HepG2 (cell line): ENCODE measurements around the gene ANKRD30A. TPM values are rescaled to one million over a fixed set of nuclear protein-coding genes. Genes with fewer than 3 reads are reported as not detected.

Experiments used
- ATAC-seq: fragments of 200-7000 bp; cut with Tn5 transposase; 3 replicates; pipeline ENCODE4 v1.9.1; 2020; ENCODE audit warnings: mild to moderate bottlenecking, moderate library complexity
- BruUV-seq: library from RNA; stranded (reverse); fragments of 400-500 nt; replicated peaks from 2 replicates; lab custom pipeline; 2021; lab: Mats Ljungman, UMichigan
- CTCF ChIA-PET: fragments of 300-600 bp; formaldehyde crosslinking; extraction: SDS; loops from one replicate; lab custom pipeline; 2021; ENCODE audit warnings: low total read pairs, inconsistent platforms, low intra/inter-chr PET ratio; lab: Yijun Ruan, JAX
- POLR2A ChIA-PET: fragments of 350-600 bp; sonication (Branson Sonifier 250); formaldehyde crosslinking; loops from one replicate; lab custom pipeline; 2020; ENCODE audit warnings: antibody characterized with exemption, inconsistent platforms; lab: Yijun Ruan, JAX
- DNase-seq: peaks from one replicate; pipeline ENCODE4 v3.0.0-alpha.2; 2015; ENCODE audit warnings: low spot score
- FAIRE-seq: peaks from 3 replicates; lab custom pipeline; 2011; peaks lifted over from hg19 to GRCh38; lab: Jason Lieb, UNC
- H2AFZ ChIP-seq: one replicate; pipeline ENCODE4 v1.6.1; 2011; ENCODE audit warnings: low read length, inconsistent platforms
- H3K27ac ChIP-seq: fragments of 300-600 bp; 3 replicates; pipeline ENCODE4 v1.8.0; 2011; ENCODE audit warnings: mixed run types, mild to moderate bottlenecking, mixed read lengths, low read length, inconsistent platforms; ENCODE audit not compliant: insufficient read depth; ENCODE audit errors: extremely low read length
- H3K27me3 ChIP-seq, 2 experiments: fragments of 200-600 bp in 1 of 2; 2 replicates in 1 of 2; 3 replicates in 1 of 2; pipeline versions ENCODE4 v1.6.0 to v1.8.0; 2011; ENCODE audit warnings: low read length in 2 of 2, mild to moderate bottlenecking in 2 of 2, moderate library complexity in 2 of 2, inconsistent platforms in 1 of 2; ENCODE audit not compliant: insufficient read depth in 2 of 2, control insufficient read depth in 1 of 2
- H3K36me3 ChIP-seq, 2 experiments: fragments of 200-600 bp in 1 of 2; replicated peaks in 1 of 2; 2 replicates in 1 of 2; 3 replicates in 1 of 2; pipeline versions ENCODE4 v1.5.1 to v1.8.0; 2011; ENCODE audit warnings: low read length in 2 of 2, inconsistent platforms in 1 of 2; ENCODE audit not compliant: insufficient read depth in 2 of 2, control insufficient read depth in 1 of 2
- H3K4me1 ChIP-seq: 2 replicates; pipeline ENCODE4 v1.5.1; 2012; ENCODE audit warnings: low read length, inconsistent platforms; ENCODE audit not compliant: insufficient read depth
- H3K4me2 ChIP-seq: 2 replicates; pipeline ENCODE4 v1.6.0; 2011; ENCODE audit warnings: low read depth, low read length, inconsistent platforms
- H3K4me3 ChIP-seq, 3 experiments: fragments of 200-600 bp in 1 of 3; sonication (generic), shearing (Covaris generic) in 1 of 3; replicated peaks in 1 of 3; 2 replicates each; pipeline ENCODE4 v1.5.1; 2011 to 2016; ENCODE audit warnings: low read length in 3 of 3, inconsistent platforms in 2 of 3, low read depth in 2 of 3, mild to moderate bottlenecking in 2 of 3, control low read depth in 1 of 3, mixed read lengths in 1 of 3; ENCODE audit not compliant: insufficient read depth in 1 of 3
- H3K79me2 ChIP-seq: one replicate; pipeline ENCODE4 v1.6.1; 2011; ENCODE audit warnings: low read length, inconsistent platforms; ENCODE audit not compliant: insufficient read depth
- H3K9ac ChIP-seq: 2 replicates; pipeline ENCODE4 v1.6.0; 2011; ENCODE audit warnings: mild to moderate bottlenecking, low read depth, low read length, inconsistent platforms; ENCODE audit not compliant: insufficient read depth
- H3K9me3 ChIP-seq: 2 replicates; pipeline ENCODE4 v1.5.1; 2012; ENCODE audit warnings: mild to moderate bottlenecking, low read length
- H4K20me1 ChIP-seq: 2 replicates; pipeline ENCODE4 v1.6.0; 2011; ENCODE audit warnings: inconsistent platforms, mild to moderate bottlenecking, low read length, moderate library complexity; ENCODE audit not compliant: insufficient read depth
- JARID2 ChIP-seq: sonication (generic); formaldehyde crosslinking; IDR thresholded peaks from 2 replicates; pipeline ENCODE4 v1.8.1; 2023; ENCODE audit warnings: missing genetic modification reagents, inconsistent platforms; ENCODE audit not compliant: insufficient replicate concordance
- KLF15 ChIP-seq: sonication (generic); formaldehyde crosslinking; IDR thresholded peaks from 2 replicates; pipeline ENCODE4 v1.8.1; 2023; ENCODE audit warnings: borderline replicate concordance, mild to moderate bottlenecking, inconsistent platforms, missing genetic modification reagents, mixed read lengths
- RARG ChIP-seq: sonication (generic); formaldehyde crosslinking; IDR thresholded peaks from 2 replicates; pipeline ENCODE4 v1.4.0; 2020; ENCODE audit warnings: low read depth, mild to moderate bottlenecking, missing genetic modification reagents
- SIN3A ChIP-seq: IDR thresholded peaks from 2 replicates; pipeline ENCODE4 v1.6.1; 2011; ENCODE audit warnings: low read depth, mild to moderate bottlenecking, control low read depth, low read length, borderline replicate concordance
- ZEB1 ChIP-seq: IDR thresholded peaks from 2 replicates; pipeline ENCODE4 v1.6.1; 2012; ENCODE audit warnings: mild to moderate bottlenecking, low read depth, inconsistent platforms; ENCODE audit not compliant: insufficient replicate concordance
- ZNF30 ChIP-seq: sonication (generic); formaldehyde crosslinking; IDR thresholded peaks from 2 replicates; pipeline ENCODE4 v1.5.0; 2020; ENCODE audit warnings: mild to moderate bottlenecking, missing genetic modification reagents
- ZSCAN21 ChIP-seq: sonication (generic); formaldehyde crosslinking; IDR thresholded peaks from 2 replicates; pipeline ENCODE4 v1.8.0; 2022; ENCODE audit warnings: mild to moderate bottlenecking, missing genetic modification reagents, moderate library complexity, borderline replicate concordance
- WGBS: methylation state at CpG from one replicate; pipeline ENCODE4 v1.1.6; 2017; ENCODE audit warnings: low lambda C conversion rate; 5-methylcytosine and 5-hydroxymethylcytosine counted together
- in situ Hi-C: cut with HindIII; loops from 2 replicates; pipeline ENCODE4 v1.10.0; 2017; ENCODE audit warnings: low pct_unique_long_range_greater_than_20kb; ENCODE audit not compliant: extremely low pct_ligation_motif_present
- intact Hi-C: fragments of 100-400 bp; cut with micrococcal nuclease; formaldehyde crosslinking; loops from one replicate; pipeline ENCODE4 v1.10.0; 2022; ENCODE audit not compliant: unreplicated experiment
- polyA plus RNA-seq, 8 experiments: library from polyadenylated mRNA; depleted of rRNA in 3 of 8; stranded (reverse) in 7 of 8; unstranded in 1 of 8; fragments of >200 nt; fragmentation: Illumina TruSeq in 4 of 8; extraction: Trizol in 4 of 8; gene quantifications; 2 replicates each; pipeline versions ENCODE4 v1.2.1 to v1.2.3, GENCODE V29; 2011 to 2016; ENCODE audit warnings: low read depth in 4 of 8, missing spikeins in 1 of 8, mixed read lengths in 1 of 8; ENCODE audit not compliant: insufficient read depth in 1 of 8
- total RNA-seq, 5 experiments: library from RNA; depleted of rRNA; stranded (reverse); fragments of >200 nt; fragmentation: Illumina TruSeq; extraction: Trizol; gene quantifications; 2 replicates each; pipeline ENCODE4 v1.2.3, GENCODE V29; 2016; ENCODE audit warnings: low read depth in 1 of 5
- TF ChIP-seq, protein P1 (sequence below): sonication (generic); formaldehyde crosslinking; conservative IDR thresholded peaks from 2 replicates; pipeline ENCODE4 v1.5.0; 2020; ENCODE audit warnings: missing genetic modification reagents
- TF ChIP-seq, protein P2 (sequence below): sonication (generic); formaldehyde crosslinking; IDR thresholded peaks from 2 replicates; pipeline ENCODE4 v1.5.1; 2020; ENCODE audit warnings: missing genetic modification reagents, mild to moderate bottlenecking, borderline replicate concordance
- TF ChIP-seq, protein P3 (sequence below): sonication (generic); formaldehyde crosslinking; IDR thresholded peaks from 2 replicates; pipeline ENCODE4 v1.8.1; 2023; ENCODE audit warnings: mild to moderate bottlenecking, inconsistent platforms, moderate library complexity, missing genetic modification reagents, borderline replicate concordance
- TF ChIP-seq, protein P4 (sequence below): sonication (generic); formaldehyde crosslinking; IDR thresholded peaks from 2 replicates; pipeline ENCODE4 v1.9.0; 2021; ENCODE audit warnings: mild to moderate bottlenecking, missing genetic modification reagents

Gene ANKRD30A
- total and polyA plus RNA-seq, 2 of the 13 experiments (the other 11 are each of a cell fraction or from before 2014, with no cell fraction given): not detected

DNA sequence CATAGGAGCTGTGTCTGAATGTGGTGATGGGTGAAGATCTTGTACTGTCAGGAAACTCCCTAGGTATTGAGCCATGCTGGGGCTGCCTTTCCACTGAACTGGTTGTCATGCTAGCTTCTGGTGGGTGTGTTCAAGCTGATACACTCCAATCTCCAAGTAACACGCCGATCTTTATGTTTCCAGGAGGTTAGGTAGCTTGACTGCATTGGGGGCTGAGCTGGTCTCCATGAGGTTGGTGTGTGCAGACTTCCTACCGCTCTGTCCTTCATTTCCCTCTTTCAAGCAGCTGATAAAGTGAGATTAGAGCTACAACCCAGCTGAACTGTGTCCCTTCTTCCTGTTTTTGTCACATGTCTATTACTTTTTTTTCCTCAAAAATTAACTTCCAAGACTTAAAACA lies 265.5 kb downstream of the ANKRD30A start:
- in situ Hi-C loops: no loop called here
- no TSS peak for BruUV-seq
- POLR2A ChIA-PET: no interaction called here
- TF ChIP-seq JARID2 (CRISPR knock-in tag) (no peak), ZNF30 (CRISPR knock-in tag) (no peak), ZEB1 (no peak), KLF15 (no peak), RARG (no peak), ZSCAN21 (CRISPR knock-in tag) (no peak), SIN3A (no peak)
- TF ChIP-seq, protein P1, sequence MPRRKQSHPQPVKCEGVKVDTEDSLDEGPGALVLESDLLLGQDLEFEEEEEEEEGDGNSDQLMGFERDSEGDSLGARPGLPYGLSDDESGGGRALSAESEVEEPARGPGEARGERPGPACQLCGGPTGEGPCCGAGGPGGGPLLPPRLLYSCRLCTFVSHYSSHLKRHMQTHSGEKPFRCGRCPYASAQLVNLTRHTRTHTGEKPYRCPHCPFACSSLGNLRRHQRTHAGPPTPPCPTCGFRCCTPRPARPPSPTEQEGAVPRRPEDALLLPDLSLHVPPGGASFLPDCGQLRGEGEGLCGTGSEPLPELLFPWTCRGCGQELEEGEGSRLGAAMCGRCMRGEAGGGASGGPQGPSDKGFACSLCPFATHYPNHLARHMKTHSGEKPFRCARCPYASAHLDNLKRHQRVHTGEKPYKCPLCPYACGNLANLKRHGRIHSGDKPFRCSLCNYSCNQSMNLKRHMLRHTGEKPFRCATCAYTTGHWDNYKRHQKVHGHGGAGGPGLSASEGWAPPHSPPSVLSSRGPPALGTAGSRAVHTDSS (CRISPR knock-in tag): no peak
- TF ChIP-seq, protein P2, sequence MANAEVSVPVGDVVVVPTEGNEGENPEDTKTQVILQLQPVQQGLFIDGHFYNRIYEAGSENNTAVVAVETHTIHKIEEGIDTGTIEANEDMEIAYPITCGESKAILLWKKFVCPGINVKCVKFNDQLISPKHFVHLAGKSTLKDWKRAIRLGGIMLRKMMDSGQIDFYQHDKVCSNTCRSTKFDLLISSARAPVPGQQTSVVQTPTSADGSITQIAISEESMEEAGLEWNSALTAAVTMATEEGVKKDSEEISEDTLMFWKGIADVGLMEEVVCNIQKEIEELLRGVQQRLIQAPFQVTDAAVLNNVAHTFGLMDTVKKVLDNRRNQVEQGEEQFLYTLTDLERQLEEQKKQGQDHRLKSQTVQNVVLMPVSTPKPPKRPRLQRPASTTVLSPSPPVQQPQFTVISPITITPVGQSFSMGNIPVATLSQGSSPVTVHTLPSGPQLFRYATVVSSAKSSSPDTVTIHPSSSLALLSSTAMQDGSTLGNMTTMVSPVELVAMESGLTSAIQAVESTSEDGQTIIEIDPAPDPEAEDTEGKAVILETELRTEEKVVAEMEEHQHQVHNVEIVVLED (CRISPR knock-in tag): no peak
- TF ChIP-seq, protein P3, sequence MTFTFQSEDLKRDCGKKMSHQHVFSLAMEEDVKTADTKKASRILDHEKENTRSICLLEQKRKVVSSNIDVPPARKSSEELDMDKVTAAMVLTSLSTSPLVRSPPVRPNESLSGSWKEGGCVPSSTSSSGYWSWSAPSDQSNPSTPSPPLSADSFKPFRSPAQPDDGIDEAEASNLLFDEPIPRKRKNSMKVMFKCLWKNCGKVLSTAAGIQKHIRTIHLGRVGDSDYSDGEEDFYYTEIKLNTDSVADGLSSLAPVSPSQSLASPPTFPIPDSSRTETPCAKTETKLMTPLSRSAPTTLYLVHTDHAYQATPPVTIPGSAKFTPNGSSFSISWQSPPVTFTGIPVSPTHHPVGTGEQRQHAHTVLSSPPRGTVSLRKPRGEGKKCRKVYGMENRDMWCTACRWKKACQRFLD (CRISPR knock-in tag): no peak
- TF ChIP-seq, protein P4, sequence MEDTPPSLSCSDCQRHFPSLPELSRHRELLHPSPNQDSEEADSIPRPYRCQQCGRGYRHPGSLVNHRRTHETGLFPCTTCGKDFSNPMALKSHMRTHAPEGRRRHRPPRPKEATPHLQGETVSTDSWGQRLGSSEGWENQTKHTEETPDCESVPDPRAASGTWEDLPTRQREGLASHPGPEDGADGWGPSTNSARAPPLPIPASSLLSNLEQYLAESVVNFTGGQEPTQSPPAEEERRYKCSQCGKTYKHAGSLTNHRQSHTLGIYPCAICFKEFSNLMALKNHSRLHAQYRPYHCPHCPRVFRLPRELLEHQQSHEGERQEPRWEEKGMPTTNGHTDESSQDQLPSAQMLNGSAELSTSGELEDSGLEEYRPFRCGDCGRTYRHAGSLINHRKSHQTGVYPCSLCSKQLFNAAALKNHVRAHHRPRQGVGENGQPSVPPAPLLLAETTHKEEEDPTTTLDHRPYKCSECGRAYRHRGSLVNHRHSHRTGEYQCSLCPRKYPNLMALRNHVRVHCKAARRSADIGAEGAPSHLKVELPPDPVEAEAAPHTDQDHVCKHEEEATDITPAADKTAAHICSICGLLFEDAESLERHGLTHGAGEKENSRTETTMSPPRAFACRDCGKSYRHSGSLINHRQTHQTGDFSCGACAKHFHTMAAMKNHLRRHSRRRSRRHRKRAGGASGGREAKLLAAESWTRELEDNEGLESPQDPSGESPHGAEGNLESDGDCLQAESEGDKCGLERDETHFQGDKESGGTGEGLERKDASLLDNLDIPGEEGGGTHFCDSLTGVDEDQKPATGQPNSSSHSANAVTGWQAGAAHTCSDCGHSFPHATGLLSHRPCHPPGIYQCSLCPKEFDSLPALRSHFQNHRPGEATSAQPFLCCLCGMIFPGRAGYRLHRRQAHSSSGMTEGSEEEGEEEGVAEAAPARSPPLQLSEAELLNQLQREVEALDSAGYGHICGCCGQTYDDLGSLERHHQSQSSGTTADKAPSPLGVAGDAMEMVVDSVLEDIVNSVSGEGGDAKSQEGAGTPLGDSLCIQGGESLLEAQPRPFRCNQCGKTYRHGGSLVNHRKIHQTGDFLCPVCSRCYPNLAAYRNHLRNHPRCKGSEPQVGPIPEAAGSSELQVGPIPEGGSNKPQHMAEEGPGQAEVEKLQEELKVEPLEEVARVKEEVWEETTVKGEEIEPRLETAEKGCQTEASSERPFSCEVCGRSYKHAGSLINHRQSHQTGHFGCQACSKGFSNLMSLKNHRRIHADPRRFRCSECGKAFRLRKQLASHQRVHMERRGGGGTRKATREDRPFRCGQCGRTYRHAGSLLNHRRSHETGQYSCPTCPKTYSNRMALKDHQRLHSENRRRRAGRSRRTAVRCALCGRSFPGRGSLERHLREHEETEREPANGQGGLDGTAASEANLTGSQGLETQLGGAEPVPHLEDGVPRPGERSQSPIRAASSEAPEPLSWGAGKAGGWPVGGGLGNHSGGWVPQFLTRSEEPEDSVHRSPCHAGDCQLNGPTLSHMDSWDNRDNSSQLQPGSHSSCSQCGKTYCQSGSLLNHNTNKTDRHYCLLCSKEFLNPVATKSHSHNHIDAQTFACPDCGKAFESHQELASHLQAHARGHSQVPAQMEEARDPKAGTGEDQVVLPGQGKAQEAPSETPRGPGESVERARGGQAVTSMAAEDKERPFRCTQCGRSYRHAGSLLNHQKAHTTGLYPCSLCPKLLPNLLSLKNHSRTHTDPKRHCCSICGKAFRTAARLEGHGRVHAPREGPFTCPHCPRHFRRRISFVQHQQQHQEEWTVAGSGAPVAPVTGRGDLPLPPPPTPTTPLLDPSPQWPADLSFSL: no peak

More for the DNA sequence above, 265.5 kb downstream of the ANKRD30A start:
- ATAC-seq: no peak
- intact Hi-C loops: no loop called here
- H3K4me3 ChIP-seq: no peak overlapping the region
- H2AFZ ChIP-seq: no peak overlapping the region
- no peak for DNase-seq
- CTCF ChIA-PET: no interaction called here
- no peaks in the 10 kb centered on the region for H3K27me3 ChIP-seq
- no peak overlapping the region for H3K27ac ChIP-seq
- no peak overlapping the region for H3K9ac ChIP-seq
- FAIRE-seq: no peak
- H3K36me3 ChIP-seq: no peaks in the 10 kb centered on the region
- no peaks in the 10 kb centered on the region for H3K4me1 ChIP-seq
- H4K20me1 ChIP-seq: no peaks in the 10 kb centered on the region
- H3K9me3 ChIP-seq: no peaks in the 10 kb centered on the region
- no peak overlapping the region for H3K4me2 ChIP-seq
- WGBS: 17% methylated on average over 3 of the region's 3 CpGs
- no peaks in the 10 kb centered on the region for H3K79me2 ChIP-seq
